22Rv1 (cell line): ENCODE results near the gene KRT75.

ENCODE experiments used
- ZFX ChIP-seq: fragments of 450-650 bp; IDR thresholded peaks from 2 replicates; pipeline ENCODE4 v1.6.1; 2017; ENCODE audit warnings: antibody characterized with exemption, borderline replicate concordance
- TF ChIP-seq, protein P1 (sequence below): fragments of 450-650 bp; IDR thresholded peaks from 2 replicates; pipeline ENCODE4 v1.5.1; 2017; ENCODE audit warnings: mild to moderate bottlenecking

DNA sequence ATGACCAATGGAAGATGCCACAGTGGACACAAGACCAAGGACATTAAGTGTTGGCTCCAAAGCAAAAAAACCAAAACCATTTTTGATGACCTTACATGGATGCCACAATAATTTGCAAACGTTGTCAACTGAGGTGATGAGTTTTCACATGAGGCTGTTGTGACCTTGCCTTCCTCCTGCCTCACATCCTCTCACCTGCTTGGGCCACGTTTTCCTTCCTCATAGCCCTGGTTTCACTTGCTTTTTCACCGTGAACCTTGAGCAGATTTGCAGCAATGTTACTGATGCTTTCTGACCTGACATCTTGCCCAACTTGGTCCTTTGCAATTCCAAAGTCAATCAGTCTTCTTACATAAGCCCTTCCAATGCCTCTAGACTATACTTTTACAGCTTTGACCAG lies 14.1 kb upstream of the KRT75 start:
- TF ChIP-seq, protein P1, sequence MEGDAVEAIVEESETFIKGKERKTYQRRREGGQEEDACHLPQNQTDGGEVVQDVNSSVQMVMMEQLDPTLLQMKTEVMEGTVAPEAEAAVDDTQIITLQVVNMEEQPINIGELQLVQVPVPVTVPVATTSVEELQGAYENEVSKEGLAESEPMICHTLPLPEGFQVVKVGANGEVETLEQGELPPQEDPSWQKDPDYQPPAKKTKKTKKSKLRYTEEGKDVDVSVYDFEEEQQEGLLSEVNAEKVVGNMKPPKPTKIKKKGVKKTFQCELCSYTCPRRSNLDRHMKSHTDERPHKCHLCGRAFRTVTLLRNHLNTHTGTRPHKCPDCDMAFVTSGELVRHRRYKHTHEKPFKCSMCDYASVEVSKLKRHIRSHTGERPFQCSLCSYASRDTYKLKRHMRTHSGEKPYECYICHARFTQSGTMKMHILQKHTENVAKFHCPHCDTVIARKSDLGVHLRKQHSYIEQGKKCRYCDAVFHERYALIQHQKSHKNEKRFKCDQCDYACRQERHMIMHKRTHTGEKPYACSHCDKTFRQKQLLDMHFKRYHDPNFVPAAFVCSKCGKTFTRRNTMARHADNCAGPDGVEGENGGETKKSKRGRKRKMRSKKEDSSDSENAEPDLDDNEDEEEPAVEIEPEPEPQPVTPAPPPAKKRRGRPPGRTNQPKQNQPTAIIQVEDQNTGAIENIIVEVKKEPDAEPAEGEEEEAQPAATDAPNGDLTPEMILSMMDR: no peak
- TF ChIP-seq ZFX: no peak
